ENCODE data around the gene POLD1.
"Not testable (repeated sequence)": the region's sequence is repeated elsewhere in the genome, so short reads cannot be mapped to it uniquely, and the experiment has no call there.

POLD1 gene

DNA sequence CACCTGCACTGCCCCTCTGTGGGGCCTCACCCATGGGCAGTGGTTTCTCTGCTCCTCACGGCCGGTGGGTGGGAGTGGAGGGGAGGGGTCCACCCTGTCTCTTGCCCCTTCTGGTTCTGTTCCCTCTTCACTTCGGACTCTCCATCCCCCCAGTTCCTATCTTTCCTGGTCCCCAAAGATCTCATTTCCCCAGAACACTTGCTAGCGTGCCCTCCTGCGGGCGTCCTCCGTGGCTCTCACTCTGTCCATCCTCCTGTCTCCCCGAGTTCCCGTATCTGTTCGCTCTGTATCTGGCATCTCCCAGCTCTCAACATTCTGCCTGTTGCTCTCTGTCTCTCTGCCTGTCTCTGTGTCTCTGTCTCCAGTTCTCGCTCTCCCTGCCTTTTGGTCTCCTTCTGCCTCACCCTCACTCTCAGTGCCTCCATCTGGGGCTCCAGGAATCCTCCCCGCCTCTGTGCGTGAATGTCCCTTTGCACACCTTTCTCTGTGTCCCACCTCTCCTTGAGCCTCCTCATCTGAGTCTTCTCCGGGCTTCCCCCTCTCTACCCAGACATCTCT is 35.0 kb downstream of the POLD1 start:
- no peak for DNase-seq

DNA sequence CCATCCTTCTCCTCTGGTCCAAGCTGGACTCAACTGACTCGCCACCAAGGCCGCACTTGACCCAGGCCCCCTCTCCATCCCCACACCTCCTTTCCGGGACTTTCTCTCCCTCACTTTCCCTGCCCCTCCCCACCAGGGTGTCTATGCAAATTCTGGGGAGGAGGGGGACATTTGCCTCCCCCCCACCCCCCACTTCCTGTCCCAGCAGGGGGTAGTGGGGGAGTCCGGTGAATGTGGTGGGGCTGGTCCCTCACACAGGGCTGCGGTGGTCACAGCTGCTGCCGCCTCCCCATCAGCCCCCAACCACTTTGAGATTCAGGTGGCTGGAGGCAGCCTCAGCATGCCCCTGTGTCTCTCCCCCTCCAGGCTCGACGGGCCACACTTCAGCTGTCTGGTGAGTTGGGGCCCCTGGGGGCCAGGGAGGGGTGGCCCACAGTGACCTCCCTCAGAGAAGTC is 35.5 kb downstream of the POLD1 start:
- DNase-seq = no peak

- no peak for DNase-seq
Measured at GRCh38 chr19:50420127-50420526, 36.0 kb downstream of the POLD1 start.

- no peak for DNase-seq
Measured at GRCh38 chr19:50420808-50421207, 36.7 kb downstream of the POLD1 start.

DNA sequence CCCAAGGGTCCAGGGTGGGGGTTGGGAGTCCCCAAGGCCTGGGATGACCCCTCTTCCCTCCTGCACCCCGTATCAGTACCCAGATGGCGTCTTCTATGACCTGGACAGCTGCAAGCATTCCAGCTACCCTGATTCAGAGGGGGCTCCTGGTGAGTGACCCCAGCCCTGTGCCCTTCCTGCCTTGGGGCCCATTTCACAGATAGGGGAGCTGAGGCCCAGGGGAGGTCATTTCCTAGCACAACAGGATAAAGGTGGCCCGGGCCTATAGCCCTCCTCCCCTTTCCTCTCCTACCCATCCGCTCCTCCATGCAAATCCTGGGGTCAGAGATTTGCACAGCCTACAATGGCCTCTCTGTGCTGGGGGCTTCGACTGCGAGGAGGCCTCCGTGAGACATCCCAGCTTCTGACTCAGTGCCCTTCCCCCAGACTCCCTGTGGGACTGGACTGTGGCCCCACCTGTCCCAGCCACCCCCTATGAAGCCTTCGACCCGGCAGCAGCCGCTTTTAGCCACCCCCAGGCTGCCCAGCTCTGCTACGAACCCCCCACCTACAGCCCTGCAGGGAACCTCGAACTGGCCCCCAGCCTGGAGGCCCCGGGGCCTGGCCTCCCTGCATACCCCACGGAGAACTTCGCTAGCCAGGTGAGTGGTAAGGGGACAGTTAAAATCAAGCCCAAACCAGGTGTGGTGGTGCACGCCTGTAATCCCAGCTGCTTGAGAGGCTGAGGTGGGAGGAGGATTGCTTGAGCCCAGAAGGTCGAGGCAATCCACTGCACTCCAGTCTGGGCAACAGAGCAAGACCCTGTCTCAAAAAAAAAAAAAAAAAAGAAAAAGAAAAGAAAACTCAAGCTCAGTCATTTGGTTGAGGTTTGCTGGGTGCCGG is 38.5 kb downstream of the POLD1 start:
- DNase-seq = no peak

DNA sequence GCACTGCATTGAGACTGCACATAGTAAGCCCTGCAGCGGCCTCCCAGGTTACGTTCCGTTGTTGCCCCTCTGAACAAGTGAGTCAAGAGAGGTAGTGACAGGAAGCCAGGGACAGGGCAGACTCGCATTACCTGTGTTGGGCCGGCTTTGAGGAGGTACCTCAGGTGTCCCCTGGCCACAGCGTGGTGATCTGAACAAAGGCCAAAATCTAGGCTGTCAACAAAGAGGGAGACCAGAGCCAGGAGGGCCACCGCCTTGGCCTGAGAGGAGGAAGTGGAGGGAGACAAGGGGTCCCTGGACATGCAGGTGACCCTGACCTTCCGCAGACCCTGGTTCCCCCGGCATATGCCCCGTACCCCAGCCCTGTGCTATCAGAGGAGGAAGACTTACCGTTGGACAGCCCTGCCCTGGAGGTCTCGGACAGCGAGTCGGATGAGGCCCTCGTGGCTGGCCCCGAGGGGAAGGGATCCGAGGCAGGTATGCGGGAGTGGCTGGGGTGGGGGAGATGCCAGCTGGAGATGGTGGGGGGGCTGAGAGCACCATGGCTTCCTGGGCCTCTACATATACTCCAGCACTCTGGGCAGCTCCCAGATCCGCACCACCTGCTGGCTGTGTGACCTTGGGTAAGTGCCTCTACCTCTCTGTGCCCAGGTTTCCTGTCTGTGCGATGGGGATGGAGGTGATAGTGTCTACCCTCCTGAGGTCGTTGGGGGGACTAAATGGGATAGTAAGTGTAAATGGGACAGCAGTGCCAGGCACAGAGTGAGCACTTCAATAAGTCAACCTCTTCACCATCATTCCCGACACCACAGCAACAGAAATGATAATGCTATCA is 39.3 kb downstream of the POLD1 start:
- DNase-seq = no peak

DNA sequence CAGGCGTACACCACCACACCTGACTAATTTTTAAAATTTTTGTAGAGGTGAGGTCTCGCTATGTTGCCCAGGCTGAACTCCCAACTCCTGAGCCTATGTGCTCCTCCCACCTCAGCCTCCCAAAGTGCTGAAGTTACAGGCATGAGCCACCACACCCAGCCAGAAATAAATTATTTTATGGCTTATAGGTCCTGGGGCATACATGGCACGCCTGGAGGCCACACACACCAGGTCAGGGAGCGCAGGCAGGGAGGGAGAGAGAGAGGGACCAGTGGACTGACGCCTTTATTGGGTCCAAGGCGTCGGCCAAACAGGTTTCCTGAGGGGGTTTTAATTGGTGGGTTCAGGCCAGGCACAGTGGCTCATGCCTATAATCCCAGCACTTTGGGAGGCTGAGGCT is 41.4 kb downstream of the POLD1 start:
- no peak for DNase-seq

DNA sequence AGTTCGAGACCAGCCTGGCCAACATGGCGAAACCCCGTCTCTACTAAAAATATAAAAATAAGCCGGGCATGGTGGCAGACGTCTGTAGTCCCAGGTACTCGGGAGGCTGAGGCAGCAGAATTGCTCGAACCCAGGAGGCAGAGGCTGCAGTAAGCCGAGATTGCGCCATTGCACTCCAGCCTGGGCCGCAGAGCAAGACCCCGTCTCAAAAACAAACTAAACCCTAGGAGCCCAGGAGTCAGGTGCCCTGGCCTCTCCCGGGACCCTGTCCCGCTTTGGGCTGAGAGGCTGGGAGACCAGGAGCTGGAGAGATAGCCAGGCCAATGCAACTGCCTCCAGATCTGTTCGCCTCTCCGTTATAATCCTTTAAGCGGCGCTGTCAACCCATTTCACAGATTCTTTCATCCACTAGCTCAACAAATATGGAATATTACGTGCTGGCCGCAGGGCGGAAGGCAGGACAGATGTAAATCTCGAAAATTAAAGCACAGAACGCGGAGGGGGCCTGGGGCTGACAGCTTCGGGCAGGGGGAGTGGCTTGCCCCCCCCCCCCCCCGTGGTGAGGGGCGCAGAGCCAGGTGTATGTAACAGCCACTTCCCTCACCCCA is 43.3 kb downstream of the POLD1 start:
- no peak for DNase-seq

GRCh38 chr19:50427997-50428425 is 43.9 kb downstream of the POLD1 start:
- peak; percentile 47 for DNase-seq

GRCh38 chr19:50428772-50429463 is 44.8 kb downstream of the POLD1 start:
- no peak for DNase-seq

- no peak for DNase-seq
Measured at GRCh38 chr19:50430888-50431342, 46.8 kb downstream of the POLD1 start.

- no peak for DNase-seq
Measured at GRCh38 chr19:50431343-50432220, 47.4 kb downstream of the POLD1 start.

DNA sequence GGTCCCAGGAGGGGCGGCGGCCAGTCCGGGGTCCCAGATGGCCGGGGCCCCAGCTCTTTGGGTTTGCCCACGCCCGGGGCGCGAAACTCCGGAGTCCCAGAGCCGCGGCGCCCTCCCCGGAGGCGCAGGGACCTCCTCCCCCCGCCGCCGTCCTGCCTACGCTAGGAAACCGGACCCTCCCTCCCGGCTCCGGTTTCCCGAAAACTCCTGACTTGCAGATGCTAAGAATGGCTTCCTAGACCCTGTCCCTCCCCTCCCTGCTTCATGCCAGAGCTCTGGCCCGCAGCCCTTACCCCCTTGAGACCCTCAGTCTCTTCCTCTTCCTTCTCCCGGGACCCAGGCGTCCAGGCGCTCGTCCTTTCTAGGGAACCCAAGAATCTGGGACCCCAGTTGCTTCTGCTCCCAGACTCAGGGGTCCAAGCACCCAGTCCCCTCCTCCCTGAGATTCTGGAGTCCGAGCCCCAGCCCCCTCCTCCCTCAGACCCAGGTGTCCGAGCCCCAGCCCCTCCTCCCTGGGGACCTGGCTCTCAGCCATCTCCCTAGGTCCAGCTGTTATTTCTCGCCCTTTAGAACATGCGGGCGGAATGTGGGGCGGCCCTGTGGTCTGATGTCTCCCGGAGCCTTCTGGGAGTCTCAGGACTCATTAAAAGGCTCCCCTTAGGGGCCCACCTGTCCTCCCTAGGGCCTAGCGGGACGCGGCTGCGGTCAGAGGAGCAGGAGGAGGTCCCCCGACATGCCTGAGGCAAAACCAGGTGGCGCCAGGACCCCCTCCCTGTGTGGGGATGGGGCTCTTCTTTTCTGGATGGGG is 48.3 kb downstream of the POLD1 start, which contains the start of gene MYBPC2:
TSS of gene MYBPC2 (plus strand) at position 672 of the 808 bp plus-strand sequence. CDS start at position 734, 62 bp downstream.
- no peak for DNase-seq

DNA sequence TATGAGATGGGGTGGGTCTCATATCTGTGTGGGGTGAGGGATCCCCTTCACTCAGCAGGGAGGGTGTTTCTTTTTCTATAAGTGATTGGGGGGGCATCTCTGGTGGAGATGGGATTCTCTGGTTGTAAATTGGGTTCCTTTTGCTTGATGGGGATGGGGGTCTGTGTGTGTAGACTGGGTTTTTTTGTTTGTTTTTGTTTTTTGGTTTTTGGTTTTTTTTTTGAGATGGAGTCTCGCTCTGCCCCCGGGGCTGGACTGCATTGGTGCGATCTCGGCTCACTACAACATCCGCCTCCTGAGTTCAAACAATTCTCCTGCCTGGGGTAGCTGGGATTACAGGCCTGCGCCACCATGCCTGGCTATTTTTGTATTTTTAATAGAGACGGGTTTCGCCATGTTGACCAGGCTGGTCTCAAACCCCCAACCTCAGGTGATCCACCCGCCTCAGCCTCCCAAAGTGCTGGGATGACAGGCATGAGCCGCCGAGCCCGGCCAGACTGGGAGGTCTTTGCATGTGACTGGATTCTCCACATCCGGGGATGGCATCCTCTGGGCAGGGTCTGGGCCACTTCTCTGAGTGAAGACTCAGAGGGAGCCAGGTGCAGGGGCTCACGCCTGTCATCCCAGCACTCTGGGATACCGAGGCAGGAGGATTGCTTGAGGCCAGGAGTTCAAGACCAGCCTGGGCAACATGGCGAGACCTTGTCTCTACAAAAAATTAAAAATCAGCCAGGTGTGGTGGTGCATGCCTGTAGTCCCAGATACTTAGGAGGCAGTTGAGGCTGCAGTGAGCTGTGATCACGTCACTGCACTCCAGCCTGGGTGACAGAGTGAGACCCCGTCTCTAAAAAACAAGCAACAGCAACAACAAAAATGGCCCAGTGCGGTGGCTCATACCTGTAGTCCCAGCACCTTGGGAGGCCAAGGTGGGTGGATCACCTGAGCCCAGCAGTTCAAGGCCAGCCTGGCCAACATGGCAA is 49.3 kb downstream of the POLD1 start:
- no peak for DNase-seq

DNA sequence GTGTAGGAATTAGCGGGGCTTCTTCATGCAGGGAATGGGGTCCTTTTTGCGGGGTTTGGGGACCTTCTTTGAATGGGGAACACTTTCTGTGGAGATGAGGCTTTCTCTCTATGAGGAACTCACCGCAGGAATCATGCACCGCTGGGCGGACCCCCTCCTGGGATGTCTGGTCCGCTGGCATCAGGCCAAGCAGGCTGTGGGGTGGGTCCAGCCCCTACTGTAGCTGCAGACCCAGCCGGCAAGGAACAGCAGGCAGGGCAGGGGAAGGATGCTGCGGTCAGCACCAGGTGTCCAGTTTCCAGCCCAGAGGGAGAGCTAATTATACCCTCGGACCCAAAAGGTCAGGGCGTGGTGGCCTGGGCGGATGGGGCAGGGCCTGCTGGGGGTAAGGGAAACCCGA is 50.4 kb downstream of the POLD1 start:
- DNase-seq = no peak

DNA sequence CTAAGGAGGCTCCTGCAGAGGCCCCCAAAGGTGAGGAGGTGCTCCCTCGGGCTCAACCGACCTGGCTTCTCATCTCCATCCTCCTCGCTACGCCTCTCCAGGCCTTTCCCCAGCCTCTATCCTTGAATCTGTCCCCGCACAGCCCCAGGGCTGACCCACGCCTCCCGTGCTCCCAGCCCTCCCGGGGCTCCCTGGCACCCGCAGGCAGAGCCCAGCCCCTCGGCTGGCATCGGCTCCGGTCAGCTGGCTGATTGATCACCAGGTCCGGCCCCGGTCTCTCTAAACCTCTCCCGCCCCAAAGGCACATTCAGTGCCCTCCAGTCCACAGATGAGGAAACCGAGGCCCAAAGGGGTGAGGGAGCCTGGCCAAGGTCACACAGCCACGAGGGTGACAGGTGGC is 51.1 kb downstream of the POLD1 start:
- no peak for DNase-seq

- DNase-seq = no peak
Measured at GRCh38 chr19:50435627-50436026, 51.5 kb downstream of the POLD1 start.

GRCh38 chr19:50437862-50438449 is 53.8 kb downstream of the POLD1 start:
- DNase-seq = no peak

DNA sequence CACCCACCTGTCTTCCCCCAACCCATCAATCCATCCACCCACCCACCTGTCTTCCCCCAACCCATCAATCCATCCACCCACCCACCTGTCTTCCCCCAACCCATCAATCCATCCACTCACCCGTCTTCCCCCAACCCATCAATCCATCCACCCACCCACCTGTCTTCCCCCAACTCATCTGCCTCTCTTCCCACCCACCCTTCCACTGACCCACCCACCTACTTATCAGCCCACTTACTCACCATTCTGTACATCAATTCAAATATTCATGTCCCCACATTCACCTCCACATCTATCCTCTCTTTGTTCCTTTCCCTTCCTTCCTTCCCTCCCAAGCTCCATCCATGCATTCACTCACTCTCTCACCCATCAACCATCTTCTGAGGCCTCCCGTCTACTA is 55.0 kb downstream of the POLD1 start:
- not testable (repeated sequence) for DNase-seq

Data from SIG-M5 (cell line).